ENCODE data around the gene SMIM38.
A peak's percentile ranks its signal among the peaks of the same experiment; 100 is the strongest.

The SMIM38 gene

DNA sequence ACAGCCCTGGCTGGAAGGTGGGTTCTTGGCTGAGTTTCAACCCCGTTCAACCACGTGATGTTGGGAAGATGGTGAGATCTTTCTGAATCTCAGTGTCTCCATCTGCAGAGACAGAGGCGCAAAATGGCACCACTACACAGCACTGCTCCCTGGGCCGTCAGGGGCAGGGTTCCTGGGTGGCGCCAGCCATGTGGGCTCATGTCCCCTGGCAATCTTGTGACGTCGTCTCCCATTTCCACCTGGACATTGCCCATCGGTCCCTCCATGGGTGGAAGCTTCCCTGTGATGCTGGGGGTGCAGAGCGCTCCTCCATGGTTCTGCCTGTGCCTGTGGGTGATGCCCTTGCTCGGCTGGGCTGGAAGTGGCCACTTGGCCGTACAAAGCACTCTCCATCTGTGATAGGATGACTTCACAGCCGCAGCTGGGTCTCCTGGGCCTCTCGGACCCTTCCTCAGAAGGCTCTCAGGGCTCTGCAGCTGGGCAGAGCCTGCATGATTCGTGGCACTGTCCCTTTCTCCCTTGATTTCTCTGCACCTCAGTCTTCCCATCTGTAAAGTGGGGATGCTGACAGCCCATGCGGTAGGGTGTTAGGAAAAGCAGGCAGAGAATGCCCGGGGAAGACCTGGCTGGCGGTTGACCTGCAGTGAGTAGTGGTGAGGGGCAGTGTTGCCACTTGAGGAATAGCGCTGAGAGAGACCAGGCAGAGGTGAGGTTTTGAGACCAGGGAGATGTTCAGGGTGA, 35.2 kb downstream of the SMIM38 start:
- no peak for DNase-seq
- Histone ChIP-seq H3K4me1 (peaks cover 48% of the 10 kb centered on the region), H3K4me3 (ENCODE audit: low read depth, low read length) (no peak overlapping the region), H3K27me3 (no peaks in the 10 kb centered on the region), H3K36me3 (no peaks in the 10 kb centered on the region), H3K9me3 (no peaks in the 10 kb centered on the region; the same call in 1 of the 2 replicates)
- TF ChIP-seq, protein P1, sequence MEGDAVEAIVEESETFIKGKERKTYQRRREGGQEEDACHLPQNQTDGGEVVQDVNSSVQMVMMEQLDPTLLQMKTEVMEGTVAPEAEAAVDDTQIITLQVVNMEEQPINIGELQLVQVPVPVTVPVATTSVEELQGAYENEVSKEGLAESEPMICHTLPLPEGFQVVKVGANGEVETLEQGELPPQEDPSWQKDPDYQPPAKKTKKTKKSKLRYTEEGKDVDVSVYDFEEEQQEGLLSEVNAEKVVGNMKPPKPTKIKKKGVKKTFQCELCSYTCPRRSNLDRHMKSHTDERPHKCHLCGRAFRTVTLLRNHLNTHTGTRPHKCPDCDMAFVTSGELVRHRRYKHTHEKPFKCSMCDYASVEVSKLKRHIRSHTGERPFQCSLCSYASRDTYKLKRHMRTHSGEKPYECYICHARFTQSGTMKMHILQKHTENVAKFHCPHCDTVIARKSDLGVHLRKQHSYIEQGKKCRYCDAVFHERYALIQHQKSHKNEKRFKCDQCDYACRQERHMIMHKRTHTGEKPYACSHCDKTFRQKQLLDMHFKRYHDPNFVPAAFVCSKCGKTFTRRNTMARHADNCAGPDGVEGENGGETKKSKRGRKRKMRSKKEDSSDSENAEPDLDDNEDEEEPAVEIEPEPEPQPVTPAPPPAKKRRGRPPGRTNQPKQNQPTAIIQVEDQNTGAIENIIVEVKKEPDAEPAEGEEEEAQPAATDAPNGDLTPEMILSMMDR (IDR thresholded peaks at IDR 0.05; ENCODE audit: low read depth, low read length) = no peak

DNA sequence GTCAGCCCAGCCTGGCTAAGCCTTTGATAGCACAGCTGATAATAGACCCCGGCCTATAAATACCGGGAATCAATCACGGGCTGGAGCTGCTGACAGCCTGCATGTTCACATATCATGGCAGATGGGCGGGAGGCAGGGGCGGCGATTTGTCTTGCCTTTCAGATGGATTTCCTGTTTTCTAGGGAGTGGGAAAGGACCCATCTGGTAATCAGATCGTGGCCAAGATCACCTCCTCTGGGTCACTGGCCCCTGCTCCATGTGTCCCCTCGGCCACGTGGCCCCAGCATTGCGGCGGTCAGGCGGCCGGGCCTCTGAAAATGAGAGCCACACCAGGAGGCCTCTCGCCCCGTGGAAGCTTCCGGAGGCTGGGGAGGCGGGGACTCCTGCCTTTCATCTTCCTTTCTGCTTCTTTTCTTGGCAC, 36.6 kb downstream of the SMIM38 start:
- peak; percentile 49 for DNase-seq
- Histone ChIP-seq H3K36me3 (no peaks in the 10 kb centered on the region), H3K4me1 (peaks cover 38% of the 10 kb centered on the region), H3K4me3 (ENCODE audit: low read depth, low read length) (no peak overlapping the region), H3K27me3 (no peaks in the 10 kb centered on the region), H3K9me3 (no peaks in the 10 kb centered on the region; the same call in 1 of the 2 replicates)
- TF ChIP-seq, protein P1 (IDR thresholded peaks at IDR 0.05; ENCODE audit: low read depth, low read length) = no peak

DNA sequence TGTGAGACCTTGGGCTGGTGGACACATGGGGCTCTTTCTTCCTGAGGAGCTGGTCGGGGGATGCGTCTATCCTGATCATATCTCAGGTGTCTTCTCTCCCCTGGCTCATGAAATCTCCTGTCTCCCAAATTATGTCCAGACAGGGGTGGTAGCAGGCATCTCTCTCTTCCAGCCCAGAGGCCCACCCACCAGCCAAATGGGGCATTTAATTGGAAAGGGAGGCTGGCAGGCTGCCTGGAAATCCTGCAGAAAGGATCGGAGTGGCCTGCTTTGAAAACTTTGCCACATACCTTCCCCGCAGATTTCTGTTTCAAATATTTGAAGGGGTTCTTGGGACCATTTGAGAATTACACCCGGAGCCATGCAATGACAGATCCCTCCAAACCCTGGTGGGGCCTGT, 37.4 kb downstream of the SMIM38 start:
- TF ChIP-seq, protein P1 (IDR thresholded peaks at IDR 0.05; ENCODE audit: low read depth, low read length) = no peak
- H3K9me3 ChIP-seq = no peaks in the 10 kb centered on the region; the same call in 1 of the 2 replicates
- DNase-seq = peak; percentile 71
- H3K4me1 ChIP-seq = peaks cover 29% of the 10 kb centered on the region
- no peaks in the 10 kb centered on the region for H3K36me3 ChIP-seq
- no peak overlapping the region for H3K4me3 ChIP-seq (ENCODE audit: low read depth, low read length)
- H3K27me3 ChIP-seq = no peaks in the 10 kb centered on the region

DNA sequence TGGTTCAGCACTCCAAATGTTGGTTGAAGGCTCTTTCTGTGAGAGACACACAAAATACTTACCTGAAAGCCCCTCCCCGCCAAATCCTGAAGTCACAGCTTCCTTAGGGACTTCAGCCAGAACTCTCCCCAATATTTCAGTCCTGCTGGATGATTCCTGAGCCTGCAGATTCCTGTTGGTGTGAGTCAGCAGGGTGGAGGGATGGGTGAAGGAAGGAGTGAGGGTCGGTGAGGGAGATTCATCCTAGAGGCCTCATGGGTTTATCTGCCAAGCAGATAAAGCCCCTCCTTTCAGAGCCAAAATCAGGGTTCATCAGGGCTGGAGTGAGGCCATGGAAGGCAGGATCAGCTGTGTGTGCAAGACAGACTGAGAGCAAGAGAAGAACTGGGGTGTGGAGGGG, 37.9 kb downstream of the SMIM38 start:
- no peak overlapping the region for H3K4me3 ChIP-seq (ENCODE audit: low read depth, low read length)
- H3K36me3 ChIP-seq = no peaks in the 10 kb centered on the region
- no peak for DNase-seq
- no peaks in the 10 kb centered on the region; the same call in 1 of the 2 replicates for H3K9me3 ChIP-seq
- peaks cover 25% of the 10 kb centered on the region for H3K4me1 ChIP-seq
- H3K27me3 ChIP-seq = no peaks in the 10 kb centered on the region
- TF ChIP-seq, protein P1 (IDR thresholded peaks at IDR 0.05; ENCODE audit: low read depth, low read length) = no peak

DNA sequence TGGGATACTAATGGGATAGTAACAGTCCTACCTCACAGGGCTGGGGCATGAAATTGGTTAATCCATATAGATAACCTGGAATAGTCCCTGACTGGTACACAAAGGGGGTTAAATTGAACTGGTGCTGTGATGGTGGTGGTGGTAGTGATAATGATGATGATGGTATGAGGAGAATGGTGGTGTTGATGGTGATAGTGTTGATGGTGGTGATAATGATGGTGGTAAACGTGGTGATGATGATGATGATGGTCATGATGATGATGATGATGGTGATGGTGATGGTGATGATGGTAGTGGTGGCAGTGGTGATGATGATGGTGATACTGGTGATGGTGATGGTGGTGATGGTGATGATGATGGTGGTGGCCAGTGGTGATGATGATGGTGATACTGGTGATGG, 38.7 kb downstream of the SMIM38 start:
- DNase-seq = no peak
- Histone ChIP-seq H3K9me3 (no peaks in the 10 kb centered on the region; the same call in 1 of the 2 replicates), H3K4me3 (ENCODE audit: low read depth, low read length) (no peak overlapping the region), H3K4me1 (peaks cover 25% of the 10 kb centered on the region), H3K36me3 (no peaks in the 10 kb centered on the region), H3K27me3 (no peaks in the 10 kb centered on the region)
- TF ChIP-seq, protein P1 (IDR thresholded peaks at IDR 0.05; ENCODE audit: low read depth, low read length) = no peak

DNA sequence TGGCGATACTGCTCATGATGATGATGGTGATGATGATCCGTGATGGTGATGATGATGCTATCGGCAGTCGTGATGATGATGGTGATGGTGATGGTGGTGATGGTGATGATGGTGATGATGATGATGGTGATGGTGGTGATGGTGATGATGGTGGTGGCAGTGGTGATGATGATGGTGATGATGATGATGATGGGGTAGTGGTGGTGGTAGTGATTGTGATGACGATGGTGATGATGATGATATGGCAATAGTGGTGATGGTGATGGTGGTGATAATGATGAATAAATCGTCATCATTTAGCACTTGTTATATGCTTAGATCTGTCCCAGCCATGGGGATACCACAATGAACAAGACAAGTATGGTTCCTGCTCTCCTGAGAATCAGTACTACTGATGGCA, 39.2 kb downstream of the SMIM38 start:
- H3K9me3 ChIP-seq = no peaks in the 10 kb centered on the region; the same call in 1 of the 2 replicates
- no peak overlapping the region for H3K4me3 ChIP-seq (ENCODE audit: low read depth, low read length)
- DNase-seq = no peak
- H3K4me1 ChIP-seq = peaks cover 31% of the 10 kb centered on the region
- H3K36me3 ChIP-seq = no peaks in the 10 kb centered on the region
- no peaks in the 10 kb centered on the region for H3K27me3 ChIP-seq
- TF ChIP-seq, protein P1 (IDR thresholded peaks at IDR 0.05; ENCODE audit: low read depth, low read length) = no peak
